PC-9 (cell line): Measurements from ENCODE around the gene ANO4.

Experiments
- EZH2 ChIP-seq: fragments of 200-600 bp; sonication (generic); IDR thresholded peaks from 2 replicates; pipeline ENCODE4 v1.8.0; 2017; ENCODE audit warnings: antibody characterized with exemption, low read depth
- TF ChIP-seq, protein P1 (sequence below): fragments of 200-600 bp; sonication (generic); conservative IDR thresholded peaks from 2 replicates; pipeline ENCODE4 v1.6.1; 2017; ENCODE audit warnings: mixed run types, antibody characterized with exemption, mild to moderate bottlenecking, moderate library complexity

DNA sequence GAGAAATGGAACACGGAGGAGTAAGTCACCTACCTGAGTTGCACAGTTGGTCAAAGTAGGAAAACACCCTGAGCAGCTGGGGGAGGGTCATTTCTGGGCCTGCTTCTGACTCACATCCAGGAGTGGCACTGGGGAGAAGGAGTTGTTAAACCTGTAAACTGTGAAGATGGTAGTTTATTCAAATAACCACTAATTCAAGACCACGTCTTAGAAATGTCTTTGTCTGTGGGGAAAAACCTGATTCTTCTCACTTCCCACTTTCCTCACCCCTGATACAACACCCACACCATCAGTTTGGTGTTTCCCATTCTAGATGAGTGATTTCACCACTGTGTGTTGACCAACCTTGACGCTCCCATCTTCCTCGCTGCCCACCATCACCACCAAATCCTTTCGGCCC is 207.1 kb downstream of the ANO4 start:
- TF ChIP-seq, protein P1, sequence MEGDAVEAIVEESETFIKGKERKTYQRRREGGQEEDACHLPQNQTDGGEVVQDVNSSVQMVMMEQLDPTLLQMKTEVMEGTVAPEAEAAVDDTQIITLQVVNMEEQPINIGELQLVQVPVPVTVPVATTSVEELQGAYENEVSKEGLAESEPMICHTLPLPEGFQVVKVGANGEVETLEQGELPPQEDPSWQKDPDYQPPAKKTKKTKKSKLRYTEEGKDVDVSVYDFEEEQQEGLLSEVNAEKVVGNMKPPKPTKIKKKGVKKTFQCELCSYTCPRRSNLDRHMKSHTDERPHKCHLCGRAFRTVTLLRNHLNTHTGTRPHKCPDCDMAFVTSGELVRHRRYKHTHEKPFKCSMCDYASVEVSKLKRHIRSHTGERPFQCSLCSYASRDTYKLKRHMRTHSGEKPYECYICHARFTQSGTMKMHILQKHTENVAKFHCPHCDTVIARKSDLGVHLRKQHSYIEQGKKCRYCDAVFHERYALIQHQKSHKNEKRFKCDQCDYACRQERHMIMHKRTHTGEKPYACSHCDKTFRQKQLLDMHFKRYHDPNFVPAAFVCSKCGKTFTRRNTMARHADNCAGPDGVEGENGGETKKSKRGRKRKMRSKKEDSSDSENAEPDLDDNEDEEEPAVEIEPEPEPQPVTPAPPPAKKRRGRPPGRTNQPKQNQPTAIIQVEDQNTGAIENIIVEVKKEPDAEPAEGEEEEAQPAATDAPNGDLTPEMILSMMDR = no peak
- no peak for TF ChIP-seq EZH2
